ENCODE results near the gene CAMK1G. TPM values are rescaled to one million over a fixed set of nuclear protein-coding genes. Genes with fewer than 3 reads are reported as not detected.

CAMK1G gene
- total RNA-seq, 2 experiments from 2014 or later, result not detected

DNA sequence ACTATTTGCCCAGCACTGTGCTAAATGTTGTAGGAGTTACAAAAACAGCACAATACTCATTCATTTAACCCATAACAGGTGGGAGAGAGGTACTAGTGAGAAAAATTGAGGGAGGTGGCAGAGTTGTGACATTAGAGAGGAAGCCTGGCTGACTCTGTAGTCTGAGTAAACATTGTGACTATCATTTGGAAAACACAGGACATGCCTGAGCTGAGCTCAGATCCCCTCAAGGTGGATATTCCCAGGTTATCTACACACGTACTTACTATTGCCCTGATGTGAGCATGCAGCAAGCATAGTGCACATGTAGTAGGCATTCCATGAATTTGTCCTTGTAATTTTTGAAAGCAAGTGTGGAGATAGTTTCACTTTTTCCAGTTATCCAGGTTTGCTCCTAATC, 10.9 kb downstream of the CAMK1G start:
- Mint-ChIP-seq H3K9me3 (no peaks in the 10 kb centered on the region), H3K27me3 (peaks cover 26% of the 10 kb centered on the region), H3K4me3 (no peak overlapping the region), H3K27ac (no peak overlapping the region), H3K36me3 (ENCODE audit: low read depth) (no peaks in the 10 kb centered on the region), H3K4me1 (no peaks in the 10 kb centered on the region)
- CTCF ChIA-PET, result interaction anchor here (0.6 to 1.6 kb wide), 4 partner anchors 11 to 289 kb away, joined by 3 to 4 read pairs (median 4); partner anchors contain the start of gene CAMK1G
- DNase-seq, result no peak
- POLR2A ChIA-PET, result no interaction called here

DNA sequence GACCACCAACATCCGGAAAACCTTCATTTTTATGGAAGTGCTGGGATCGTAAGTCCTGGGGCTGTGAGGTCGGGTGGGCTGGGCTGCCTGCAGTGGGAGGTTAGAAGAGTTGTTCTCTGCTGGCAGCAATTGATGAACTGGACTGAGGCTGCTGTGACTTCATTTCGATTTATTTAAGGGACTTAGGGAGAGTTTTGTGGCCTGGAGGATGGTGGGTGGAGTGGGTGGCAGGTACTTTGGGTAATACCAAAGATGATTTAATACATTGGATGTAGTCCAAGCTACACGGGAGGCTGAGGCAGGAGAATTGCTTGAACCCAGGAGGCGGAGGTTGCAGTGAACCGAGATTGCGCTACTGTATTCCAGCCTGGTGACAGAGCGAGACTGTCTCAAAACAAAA, 11.5 kb downstream of the CAMK1G start:
- no peaks in the 10 kb centered on the region for H3K9me3 Mint-ChIP-seq
- no peaks in the 10 kb centered on the region for H3K4me1 Mint-ChIP-seq
- H3K27ac Mint-ChIP-seq, result no peak overlapping the region
- CTCF ChIA-PET, result interaction anchor here (0.6 to 1.5 kb wide), 4 partner anchors 11 to 289 kb away, joined by 3 to 4 read pairs (median 3); partner anchors contain the start of gene CAMK1G
- H3K36me3 Mint-ChIP-seq (ENCODE audit: low read depth), result no peaks in the 10 kb centered on the region
- POLR2A ChIA-PET, result no interaction called here
- H3K27me3 Mint-ChIP-seq, result peaks cover 32% of the 10 kb centered on the region
- H3K4me3 Mint-ChIP-seq, result no peak overlapping the region
- DNase-seq, result no peak

DNA sequence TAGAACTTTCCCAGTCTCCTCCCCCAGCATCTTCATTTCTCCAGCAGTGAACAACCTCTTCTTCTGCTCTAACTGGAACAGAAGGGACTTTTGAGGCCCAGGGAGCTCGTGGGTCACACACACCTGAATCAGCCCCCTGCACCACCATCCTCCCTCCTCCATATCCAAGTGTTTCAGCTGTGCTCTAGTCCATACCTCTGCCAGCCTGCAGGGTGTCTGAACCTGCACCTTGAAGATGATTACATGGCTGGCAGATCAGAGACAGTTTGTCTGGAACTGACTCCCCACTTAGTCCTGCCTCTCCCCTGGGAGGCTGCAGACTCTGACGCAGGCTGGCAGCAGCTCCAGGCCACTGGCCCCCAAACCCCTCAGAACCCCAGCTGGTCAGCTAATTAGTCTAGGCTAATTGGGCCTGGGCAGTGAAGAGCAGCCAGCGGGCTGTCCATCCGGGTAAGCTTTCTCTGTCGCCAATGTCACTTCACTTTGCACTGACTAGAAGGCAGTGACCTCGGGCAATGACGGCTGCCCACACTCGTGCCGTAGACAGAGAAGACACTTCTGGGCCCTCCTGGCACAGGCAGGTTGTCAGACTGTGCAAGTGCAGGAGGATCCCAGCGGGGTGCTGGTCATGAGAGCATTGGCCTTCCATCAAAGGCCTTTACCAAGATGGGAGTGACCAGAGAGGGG, 12.2 kb downstream of the CAMK1G start:
- Mint-ChIP-seq H3K4me3 (no peak overlapping the region), H3K27ac (no peak overlapping the region), H3K36me3 (ENCODE audit: low read depth) (no peaks in the 10 kb centered on the region), H3K9me3 (no peaks in the 10 kb centered on the region), H3K27me3 (peaks cover 31% of the 10 kb centered on the region), H3K4me1 (no peaks in the 10 kb centered on the region)
- ChIA-PET POLR2A (no interaction called here), CTCF (interaction anchor here (0.8 to 1.1 kb wide), 2 partner anchors 31 to 97 kb away, joined by 3 read pairs; no protein-coding TSS in a partner anchor)
- no peak for DNase-seq

DNA sequence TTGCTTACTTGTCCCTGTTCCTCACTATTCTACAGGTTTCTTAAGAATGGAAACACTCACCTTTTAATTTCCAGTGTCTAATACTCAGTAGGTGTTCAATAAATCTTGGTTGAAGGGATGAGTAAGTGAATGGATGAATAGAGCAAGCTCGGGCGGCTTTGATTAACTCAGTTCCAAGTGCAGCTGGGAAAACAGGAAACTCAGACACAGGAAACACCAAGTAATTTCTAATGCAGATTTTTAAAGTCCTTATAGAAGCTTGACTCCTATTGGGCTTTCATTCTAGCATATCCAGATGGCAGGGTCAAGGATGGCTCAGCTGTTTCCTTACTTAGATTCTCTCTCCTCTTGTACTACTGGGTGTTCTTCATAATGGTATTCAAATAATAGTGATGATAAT, 14.0 kb downstream of the CAMK1G start:
- peaks cover 37% of the 10 kb centered on the region for H3K27me3 Mint-ChIP-seq
- POLR2A ChIA-PET, result no interaction called here
- no peak for DNase-seq
- no peaks in the 10 kb centered on the region for H3K36me3 Mint-ChIP-seq (ENCODE audit: low read depth)
- no peak overlapping the region for H3K4me3 Mint-ChIP-seq
- no peak overlapping the region for H3K27ac Mint-ChIP-seq
- CTCF ChIA-PET, result interaction anchor here (1.4 to 1.8 kb wide), 5 partner anchors 9 to 38 kb away, joined by 3 to 7 read pairs (median 6); no protein-coding TSS in a partner anchor
- no peaks in the 10 kb centered on the region for H3K4me1 Mint-ChIP-seq
- H3K9me3 Mint-ChIP-seq, result no peaks in the 10 kb centered on the region

DNA sequence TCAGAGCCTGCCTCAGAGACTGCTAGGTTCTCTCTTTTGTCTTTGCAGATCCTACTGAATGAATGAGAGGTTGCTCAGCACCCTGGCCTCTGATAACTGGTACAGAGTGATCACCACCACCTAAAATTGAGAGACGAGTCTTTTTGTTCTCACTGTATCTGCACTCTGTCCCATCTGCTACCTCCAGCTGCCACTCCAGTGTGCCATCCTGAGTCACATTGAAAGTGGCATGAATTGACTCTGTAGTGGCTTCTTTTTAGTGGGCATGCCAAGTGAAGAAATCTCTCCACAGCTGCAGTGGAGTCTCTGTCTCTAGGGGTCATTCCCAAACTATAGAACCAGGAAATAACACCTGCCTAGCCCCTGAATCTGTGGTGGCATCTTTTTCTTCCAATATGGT, 14.7 kb downstream of the CAMK1G start:
- ChIA-PET CTCF (interaction anchor here (0.9 to 1.8 kb wide), 6 partner anchors 8 to 37 kb away, joined by 3 to 7 read pairs (median 4); no protein-coding TSS in a partner anchor), POLR2A (no interaction called here)
- no peak for DNase-seq
- Mint-ChIP-seq H3K4me1 (no peaks in the 10 kb centered on the region), H3K4me3 (no peak overlapping the region), H3K27ac (no peak overlapping the region), H3K27me3 (peaks cover 37% of the 10 kb centered on the region), H3K36me3 (ENCODE audit: low read depth) (no peaks in the 10 kb centered on the region), H3K9me3 (no peaks in the 10 kb centered on the region)

DNA sequence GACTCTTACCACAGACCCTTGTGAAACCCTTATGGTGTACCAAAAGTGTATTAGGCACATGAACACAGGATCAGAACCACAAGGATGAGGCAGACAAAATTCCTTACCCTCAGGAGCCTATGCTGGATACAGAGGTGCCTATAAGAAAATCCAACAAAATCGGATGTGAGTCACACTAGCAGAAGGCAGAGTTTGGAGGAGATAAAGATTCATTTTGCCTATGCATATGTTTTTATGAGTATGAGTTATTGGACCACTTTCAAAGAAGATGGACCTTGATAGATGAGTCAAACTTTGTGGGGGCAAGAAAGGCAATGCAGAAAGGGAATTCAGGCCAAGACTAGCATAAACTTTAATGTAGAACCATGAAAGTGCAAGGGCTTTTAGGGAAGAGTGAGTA, 17.0 kb downstream of the CAMK1G start:
- DNase-seq, result no peak
- CTCF ChIA-PET, result interaction anchor here (1.2 kb wide), 1 partner anchor 9 kb away, joined by 3 read pairs; no protein-coding TSS in a partner anchor
- POLR2A ChIA-PET, result no interaction called here
- H3K4me1 Mint-ChIP-seq, result peaks cover 3% of the 10 kb centered on the region
- H3K27ac Mint-ChIP-seq, result no peak overlapping the region
- H3K4me3 Mint-ChIP-seq, result no peak overlapping the region
- no peaks in the 10 kb centered on the region for H3K36me3 Mint-ChIP-seq (ENCODE audit: low read depth)
- no peaks in the 10 kb centered on the region for H3K9me3 Mint-ChIP-seq
- peaks cover 26% of the 10 kb centered on the region for H3K27me3 Mint-ChIP-seq

DNA sequence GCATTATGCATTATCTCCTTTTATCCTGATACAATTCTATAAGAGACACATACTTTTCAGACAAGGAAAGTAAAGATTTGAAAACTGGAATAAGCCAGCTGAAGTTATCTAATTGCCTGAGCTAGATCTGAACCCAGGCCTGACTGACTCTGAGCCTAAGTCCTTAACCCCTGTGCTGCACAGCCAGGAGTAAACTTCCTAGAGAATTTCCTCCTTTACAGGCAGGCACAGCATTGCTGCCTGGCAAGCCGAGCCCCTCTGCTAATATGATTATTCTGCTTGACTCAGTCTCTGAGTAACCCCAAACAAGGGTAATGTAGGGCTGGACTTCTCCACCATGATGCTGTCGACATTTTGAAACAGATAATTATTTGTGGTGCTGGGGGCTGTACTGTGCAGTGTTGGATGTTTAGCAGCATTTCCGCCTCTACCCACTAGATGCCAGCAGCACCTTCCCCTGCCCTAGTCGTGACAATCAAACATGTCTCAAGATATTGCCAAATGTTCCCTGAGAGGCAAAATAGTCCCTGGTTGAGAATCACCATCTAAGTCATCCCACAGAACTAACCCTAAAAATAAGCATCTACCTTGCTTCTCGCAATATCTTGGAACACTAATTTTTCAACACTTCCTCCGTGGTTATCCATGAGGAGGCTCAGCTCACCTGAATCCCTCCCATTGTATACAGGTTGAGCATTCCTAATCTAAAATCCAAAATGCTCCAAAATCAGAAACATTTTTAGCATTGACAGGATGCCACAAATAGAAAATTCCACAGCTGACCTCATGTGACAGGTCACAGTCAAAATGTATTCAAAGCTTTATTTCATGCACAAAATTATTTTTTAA, 18.5 kb downstream of the CAMK1G start:
- DNase-seq, result peak; percentile 51
- Mint-ChIP-seq H3K27ac (no peak overlapping the region), H3K27me3 (peaks cover 26% of the 10 kb centered on the region), H3K4me3 (no peak overlapping the region), H3K36me3 (ENCODE audit: low read depth) (no peaks in the 10 kb centered on the region), H3K9me3 (no peaks in the 10 kb centered on the region), H3K4me1 (peaks cover 3% of the 10 kb centered on the region)
- CTCF ChIA-PET, result interaction anchor here (0.6 to 1.9 kb wide), 6 partner anchors 10 to 417 kb away, joined by 3 to 9 read pairs (median 4); no protein-coding TSS in a partner anchor
- POLR2A ChIA-PET, result no interaction called here

DNA sequence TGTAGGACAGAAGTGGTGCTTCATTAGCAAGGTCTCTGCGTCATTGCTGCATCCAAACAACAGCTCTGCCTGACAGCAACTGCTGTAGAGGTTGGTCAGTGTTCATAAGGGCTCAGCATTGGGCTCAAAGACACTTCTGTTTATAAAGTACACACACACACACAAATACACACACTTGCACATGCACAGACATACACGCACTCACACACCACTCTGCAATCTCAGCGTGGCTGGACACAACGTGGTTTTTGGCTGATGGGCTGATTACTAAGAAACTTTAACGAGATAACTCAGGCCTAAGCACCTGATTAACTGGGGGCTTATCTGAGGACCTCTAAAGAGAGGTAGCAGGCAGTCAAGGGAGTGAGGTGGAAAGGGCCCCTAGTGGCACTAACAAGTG, 20.4 kb downstream of the CAMK1G start:
- ChIA-PET CTCF (no interaction called here), POLR2A (no interaction called here)
- H3K27ac Mint-ChIP-seq, result no peak overlapping the region

DNA sequence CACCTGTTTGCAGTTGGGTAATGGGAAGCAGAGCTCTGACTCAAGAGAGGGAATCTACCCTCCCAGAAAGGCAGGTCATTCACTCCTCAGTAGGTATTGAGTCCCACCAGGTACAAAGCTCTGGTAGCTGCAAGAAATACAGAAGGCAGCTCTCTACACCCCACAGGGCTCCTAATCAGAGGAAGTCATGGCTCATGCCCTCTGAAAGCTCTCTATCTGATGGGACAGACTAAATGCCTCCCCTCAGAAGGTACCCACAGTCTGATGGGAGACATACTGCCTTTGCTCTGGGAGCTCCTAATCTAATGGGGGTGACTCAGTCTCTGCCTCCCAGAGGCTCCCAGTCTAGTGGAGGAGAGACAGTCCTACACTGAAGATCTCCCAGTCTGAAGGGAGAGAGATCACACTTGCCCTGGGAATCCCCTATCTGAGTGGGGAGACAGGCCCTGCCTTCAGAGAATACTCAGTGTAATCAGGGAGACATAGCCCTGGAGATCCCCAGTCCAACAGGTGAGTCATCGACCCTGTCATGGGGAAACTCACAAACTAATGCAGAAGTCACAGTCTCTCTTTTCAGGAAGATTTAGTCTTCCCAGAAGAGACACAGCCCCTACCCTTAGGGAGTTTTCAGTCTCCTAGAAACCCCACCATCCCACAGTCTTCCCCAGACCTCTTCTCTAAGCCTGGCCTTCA, 23.7 kb downstream of the CAMK1G start:
- CTCF ChIA-PET, result interaction anchor here (0.9 to 1.8 kb wide), 7 partner anchors 8 to 41 kb away, joined by 3 to 7 read pairs (median 3); no protein-coding TSS in a partner anchor
- no peak for DNase-seq
- POLR2A ChIA-PET, result no interaction called here
- H3K4me1 Mint-ChIP-seq, result peaks cover 3% of the 10 kb centered on the region
- no peaks in the 10 kb centered on the region for H3K9me3 Mint-ChIP-seq
- H3K27me3 Mint-ChIP-seq, result no peaks in the 10 kb centered on the region
- no peak overlapping the region for H3K4me3 Mint-ChIP-seq
- H3K27ac Mint-ChIP-seq, result no peak overlapping the region
- H3K36me3 Mint-ChIP-seq (ENCODE audit: low read depth), result no peaks in the 10 kb centered on the region

More for the DNA sequence above, 20.4 kb downstream of the CAMK1G start:
- H3K27me3 Mint-ChIP-seq, result peaks cover 17% of the 10 kb centered on the region
- H3K9me3 Mint-ChIP-seq, result no peaks in the 10 kb centered on the region
- H3K36me3 Mint-ChIP-seq (ENCODE audit: low read depth), result no peaks in the 10 kb centered on the region
- H3K4me3 Mint-ChIP-seq, result no peak overlapping the region
- DNase-seq, result no peak
- H3K4me1 Mint-ChIP-seq, result peaks cover 3% of the 10 kb centered on the region

DNA sequence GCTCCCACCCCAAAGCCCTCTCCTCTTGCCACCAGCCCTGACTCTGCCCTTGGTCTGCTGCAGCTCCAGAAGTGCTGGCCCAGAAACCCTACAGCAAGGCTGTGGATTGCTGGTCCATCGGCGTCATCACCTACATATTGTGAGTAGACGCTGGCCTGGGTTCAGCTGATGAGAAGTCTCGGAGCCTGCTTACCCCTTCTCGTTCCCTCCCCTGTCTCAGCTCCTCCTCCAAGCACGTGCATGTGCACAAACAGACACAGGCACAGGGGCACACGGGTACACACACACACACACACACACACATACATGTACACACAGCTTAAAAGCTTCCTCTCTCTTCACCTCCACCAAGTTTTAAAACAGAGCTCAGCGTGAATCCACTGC, 24.3 kb downstream of the CAMK1G start:
- Mint-ChIP-seq H3K27ac (no peak overlapping the region), H3K36me3 (ENCODE audit: low read depth) (no peaks in the 10 kb centered on the region), H3K9me3 (no peaks in the 10 kb centered on the region), H3K4me1 (peaks cover 8% of the 10 kb centered on the region), H3K4me3 (no peak overlapping the region), H3K27me3 (no peaks in the 10 kb centered on the region)
- POLR2A ChIA-PET, result no interaction called here
- CTCF ChIA-PET, result interaction anchor here (0.9 to 1.8 kb wide), 6 partner anchors 8 to 42 kb away, joined by 3 to 7 read pairs (median 4); no protein-coding TSS in a partner anchor
- DNase-seq, result no peak

DNA sequence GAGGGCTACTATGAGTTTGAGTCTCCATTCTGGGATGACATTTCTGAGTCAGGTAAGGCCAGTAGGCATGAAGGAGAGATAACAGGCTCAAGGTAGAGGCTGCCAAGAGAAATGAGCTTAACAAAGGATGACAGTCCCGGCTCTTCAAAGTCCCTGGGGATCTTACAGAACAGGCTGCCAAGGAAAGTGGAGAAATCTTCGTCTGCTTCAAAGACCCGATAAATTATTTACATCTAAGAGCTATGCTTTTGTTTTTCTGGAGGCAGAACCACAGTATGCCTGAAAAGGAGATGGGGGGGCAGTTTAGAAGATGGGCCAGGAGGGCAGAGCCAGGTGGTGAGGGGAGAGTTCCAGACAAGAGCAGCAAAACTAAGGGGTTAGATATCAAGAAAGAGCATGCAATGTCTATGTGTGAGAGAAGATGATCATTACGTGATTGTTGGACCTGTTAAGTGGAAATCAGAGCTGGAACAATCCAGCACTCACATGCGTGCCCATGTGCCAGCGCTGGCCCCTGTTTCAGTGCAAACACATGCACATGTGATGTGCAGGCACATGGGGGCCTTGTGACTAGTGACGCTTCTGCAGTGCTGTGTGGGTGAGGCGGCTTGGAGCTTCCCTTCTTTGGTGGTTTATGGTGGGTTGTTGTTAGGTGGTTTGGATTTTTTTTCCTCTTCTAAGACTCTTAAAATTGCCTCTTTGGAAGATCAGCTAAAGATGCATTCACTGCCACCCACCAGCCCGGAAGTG, 25.7 kb downstream of the CAMK1G start:
- Mint-ChIP-seq H3K4me1 (peaks cover 8% of the 10 kb centered on the region), H3K27me3 (no peaks in the 10 kb centered on the region), H3K9me3 (no peaks in the 10 kb centered on the region), H3K27ac (no peak overlapping the region), H3K4me3 (no peak overlapping the region), H3K36me3 (ENCODE audit: low read depth) (no peaks in the 10 kb centered on the region)
- ChIA-PET POLR2A (no interaction called here), CTCF (interaction anchor here (0.9 to 2.4 kb wide), 6 partner anchors 9 to 79 kb away, joined by 3 to 11 read pairs (median 4); no protein-coding TSS in a partner anchor)
- no peak for DNase-seq
